ENCODE data around the gene CTNNBL1. TPM values are rescaled to one million over a fixed set of nuclear protein-coding genes. Genes with fewer than 3 reads are reported as not detected.
"Not testable (repeated sequence)": the region's sequence is repeated elsewhere in the genome, so short reads cannot be mapped to it uniquely, and the experiment has no call there.

The CTNNBL1 gene
- total and polyA plus RNA-seq, 11 donors = 22.6 to 68.9 (median 50.5) TPM

- TF ChIP-seq CTCF (IDR thresholded peaks at IDR 0.05) = no peak
- TF ChIP-seq POLR2A (IDR thresholded peaks at IDR 0.05) = no peak
- Histone ChIP-seq H3K36me3 (no peaks in the 10 kb centered on the region), H3K27ac (no peak overlapping the region), H3K4me1 (no peaks in the 10 kb centered on the region), H3K4me3 (no peak overlapping the region), H3K27me3 (peaks cover 0 to 8% (median 0%) of the 10 kb centered on the region in 9 donors), H3K9me3 (no peaks in the 10 kb centered on the region)
- no peak for ATAC-seq
- DNase-seq = no peak
- WGBS, 4 donors = 60 to 71% (median 65%) methylated on average over 11 of the region's 11 CpGs
- intact Hi-C loops (cut with DNase I) = no loop called here
Measured at GRCh38 chr20:37677969-37678861, 15.6 kb upstream of the CTNNBL1 start.

- H3K36me3 ChIP-seq; ATAC-seq; H3K27ac ChIP-seq; DNase-seq; intact Hi-C loops (cut with DNase I); H3K4me3 ChIP-seq; H3K4me1 ChIP-seq; H3K9me3 ChIP-seq: not testable (repeated sequence)
- H3K27me3 ChIP-seq = peaks cover 0 to 13% (median 0%) of the 10 kb centered on the region in 9 donors
- 84 to 87% (median 86%) methylated on average over 4 of the region's 4 CpGs for WGBS, 4 donors
Measured at GRCh38 chr20:37679751-37680150, 14.1 kb upstream of the CTNNBL1 start.

GRCh38 chr20:37680420-37680819 lies 13.4 kb upstream of the CTNNBL1 start:
- 34 to 47% (median 42%) methylated on average over 3 of the region's 3 CpGs for WGBS, 4 donors
- no peak for DNase-seq
- Histone ChIP-seq H3K4me3 (no peak overlapping the region), H3K4me1 (no peaks in the 10 kb centered on the region), H3K27ac (no peak overlapping the region), H3K36me3 (no peaks in the 10 kb centered on the region), H3K9me3 (no peaks in the 10 kb centered on the region), H3K27me3 (peaks cover 0 to 13% (median 0%) of the 10 kb centered on the region in 9 donors)
- no peak for TF ChIP-seq CTCF (IDR thresholded peaks at IDR 0.05)
- TF ChIP-seq POLR2A (IDR thresholded peaks at IDR 0.05) = no peak
- ATAC-seq = no peak
- intact Hi-C loops (cut with DNase I) = no loop called here

GRCh38 chr20:37681384-37682112 lies 12.3 kb upstream of the CTNNBL1 start:
- intact Hi-C loops (cut with DNase I) = loop anchor here in 1 of 10 donors (2.0 kb wide), 1 partner anchor 59 kb away; no protein-coding TSS in a partner anchor
- H3K27ac ChIP-seq = no peak overlapping the region
- DNase-seq (no peak), ATAC-seq (no peak)
- no peaks in the 10 kb centered on the region for H3K9me3 ChIP-seq
- no peaks in the 10 kb centered on the region for H3K4me1 ChIP-seq
- 67 to 70% (median 69%) methylated on average over 10 of the region's 10 CpGs for WGBS, 4 donors
- H3K36me3 ChIP-seq = no peaks in the 10 kb centered on the region
- H3K27me3 ChIP-seq = peaks cover 0 to 13% (median 0%) of the 10 kb centered on the region in 9 donors
- no peak for TF ChIP-seq POLR2A (IDR thresholded peaks at IDR 0.05)
- no peak for TF ChIP-seq CTCF (IDR thresholded peaks at IDR 0.05)
- no peak overlapping the region for H3K4me3 ChIP-seq

DNA sequence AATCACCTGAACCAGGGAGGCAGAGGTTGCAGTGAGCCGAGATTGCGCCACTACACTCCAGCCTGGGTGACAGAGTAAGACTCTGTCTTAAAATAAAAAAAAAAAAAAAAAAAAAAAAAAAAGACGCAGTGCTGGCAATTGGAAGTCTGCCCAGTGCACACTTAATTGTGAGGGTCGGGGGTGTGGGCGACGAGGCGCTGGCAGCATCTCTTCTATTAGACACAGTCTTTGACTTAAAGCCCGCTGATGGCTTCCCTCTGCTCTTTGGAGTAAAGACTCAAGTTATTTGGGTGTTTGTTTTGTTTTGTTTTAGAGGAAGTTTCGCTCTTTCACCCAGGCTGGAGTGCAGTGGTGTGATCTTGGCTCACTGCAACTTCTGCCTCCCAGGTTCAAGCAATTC lies 10.7 kb upstream of the CTNNBL1 start:
- H3K9me3 ChIP-seq, DNase-seq, H3K4me1 ChIP-seq, H3K36me3 ChIP-seq, H3K4me3 ChIP-seq, H3K27ac ChIP-seq, ATAC-seq: not testable (repeated sequence)
- intact Hi-C loops (cut with DNase I) = loop anchor here in 1 of 10 donors (2.0 kb wide), 1 partner anchor 60 kb away; no protein-coding TSS in a partner anchor
- peaks cover 0 to 13% (median 0%) of the 10 kb centered on the region in 9 donors for H3K27me3 ChIP-seq
- 55 to 57% (median 56%) methylated on average over 9 of the region's 9 CpGs for WGBS, 4 donors

All from heart left ventricle (tissue), 16 donors.